Measurements from ENCODE around the gene MPDU1. TPM values are rescaled to one million over a fixed set of nuclear protein-coding genes. Genes with fewer than 3 reads are reported as not detected.

The MPDU1 gene
- total RNA-seq, 1 donor from 2014 or later, result 108 TPM

DNA sequence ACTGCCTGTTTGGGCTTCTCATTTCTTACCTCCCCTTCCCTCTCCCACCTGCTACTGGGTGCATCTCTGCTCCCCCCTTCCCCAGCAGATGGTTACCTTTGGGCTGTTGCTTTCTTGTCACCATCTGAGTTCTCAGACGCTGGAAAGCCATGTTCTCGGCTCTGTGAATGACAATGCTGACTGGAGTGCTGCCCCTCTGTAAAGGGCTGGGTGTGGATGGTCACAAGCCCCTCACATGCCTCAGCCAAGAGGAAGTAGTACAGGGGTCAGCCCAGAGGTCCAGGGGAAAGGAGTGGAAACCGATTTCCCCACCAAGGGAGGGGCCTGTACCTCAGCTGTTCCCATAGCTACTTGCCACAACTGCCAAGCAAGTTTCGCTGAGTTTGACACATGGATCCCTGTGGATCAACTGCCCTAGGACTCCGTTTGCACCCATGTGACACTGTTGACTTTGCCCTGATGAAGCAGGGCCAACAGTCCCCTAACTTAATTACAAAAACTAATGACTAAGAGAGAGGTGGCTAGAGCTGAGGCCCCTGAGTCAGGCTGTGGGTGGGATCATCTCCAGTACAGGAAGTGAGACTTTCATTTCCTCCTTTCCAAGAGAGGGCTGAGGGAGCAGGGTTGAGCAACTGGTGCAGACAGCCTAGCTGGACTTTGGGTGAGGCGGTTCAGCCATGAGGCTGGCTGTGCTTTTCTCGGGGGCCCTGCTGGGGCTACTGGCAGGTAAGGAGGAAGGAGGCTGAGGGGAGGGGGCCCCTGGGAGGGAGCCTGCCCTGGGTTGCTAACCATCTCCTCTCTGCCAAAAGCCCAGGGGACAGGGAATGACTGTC lies 4.4 kb upstream of the MPDU1 start, which contains the start of gene CD68:
Gene CD68, plus strand, starts transcription at position 638 of the 833 bp plus-strand sequence. Its CDS starts 40 bp downstream, at position 678.
- H3K27ac Mint-ChIP-seq, result peak within 1 kb of the TSS; percentile 86
- H3K9me3 Mint-ChIP-seq, result no peaks in the 10 kb centered on the region
- intact Hi-C loops (cut with micrococcal nuclease), result loop anchor here (2.0 kb wide), 1 partner anchor 18 kb away; the partner anchor contains the start of gene SENP3
- H3K36me3 Mint-ChIP-seq (ENCODE audit: low read depth), result peaks cover 69% of the 10 kb centered on the region
- peak; percentile 37 for DNase-seq (ENCODE audit: low spot score)
- no peaks in the 10 kb centered on the region for H3K27me3 Mint-ChIP-seq (ENCODE audit: insufficient read depth)
- H3K4me3 Mint-ChIP-seq, result peak within 1 kb of the TSS; percentile 76
- H3K4me1 Mint-ChIP-seq (ENCODE audit: low read depth), result peaks cover 81% of the 10 kb centered on the region

DNA sequence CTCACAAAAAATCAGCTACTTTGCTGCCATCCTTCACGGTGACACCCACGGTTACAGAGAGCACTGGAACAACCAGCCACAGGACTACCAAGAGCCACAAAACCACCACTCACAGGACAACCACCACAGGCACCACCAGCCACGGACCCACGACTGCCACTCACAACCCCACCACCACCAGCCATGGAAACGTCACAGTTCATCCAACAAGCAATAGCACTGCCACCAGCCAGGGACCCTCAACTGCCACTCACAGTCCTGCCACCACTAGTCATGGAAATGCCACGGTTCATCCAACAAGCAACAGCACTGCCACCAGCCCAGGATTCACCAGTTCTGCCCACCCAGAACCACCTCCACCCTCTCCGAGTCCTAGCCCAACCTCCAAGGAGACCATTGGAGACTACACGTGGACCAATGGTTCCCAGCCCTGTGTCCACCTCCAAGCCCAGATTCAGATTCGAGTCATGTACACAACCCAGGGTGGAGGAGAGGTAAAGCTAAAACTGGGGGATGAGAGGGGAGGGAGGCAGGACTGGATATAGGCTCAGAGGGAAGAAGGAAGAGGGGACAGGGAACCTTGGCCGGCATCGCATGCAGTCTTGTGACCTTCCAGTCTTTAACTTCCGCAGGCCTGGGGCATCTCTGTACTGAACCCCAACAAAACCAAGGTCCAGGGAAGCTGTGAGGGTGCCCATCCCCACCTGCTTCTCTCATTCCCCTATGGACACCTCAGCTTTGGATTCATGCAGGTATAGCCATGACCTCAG lies 3.6 kb upstream of the MPDU1 start:
- Mint-ChIP-seq H3K27me3 (ENCODE audit: insufficient read depth) (no peaks in the 10 kb centered on the region), H3K36me3 (ENCODE audit: low read depth) (peaks cover 64% of the 10 kb centered on the region), H3K4me3 (peak overlapping the region; percentile 76), H3K4me1 (ENCODE audit: low read depth) (peaks cover 80% of the 10 kb centered on the region), H3K27ac (peak overlapping the region; percentile 86), H3K9me3 (no peaks in the 10 kb centered on the region)
- intact Hi-C loops (cut with micrococcal nuclease), result loop anchor here (2.0 to 10.0 kb wide), 2 partner anchors 19 to 575 kb away; partner anchors contain the start of genes PER1 and SENP3
- no peak for DNase-seq (ENCODE audit: low spot score)

DNA sequence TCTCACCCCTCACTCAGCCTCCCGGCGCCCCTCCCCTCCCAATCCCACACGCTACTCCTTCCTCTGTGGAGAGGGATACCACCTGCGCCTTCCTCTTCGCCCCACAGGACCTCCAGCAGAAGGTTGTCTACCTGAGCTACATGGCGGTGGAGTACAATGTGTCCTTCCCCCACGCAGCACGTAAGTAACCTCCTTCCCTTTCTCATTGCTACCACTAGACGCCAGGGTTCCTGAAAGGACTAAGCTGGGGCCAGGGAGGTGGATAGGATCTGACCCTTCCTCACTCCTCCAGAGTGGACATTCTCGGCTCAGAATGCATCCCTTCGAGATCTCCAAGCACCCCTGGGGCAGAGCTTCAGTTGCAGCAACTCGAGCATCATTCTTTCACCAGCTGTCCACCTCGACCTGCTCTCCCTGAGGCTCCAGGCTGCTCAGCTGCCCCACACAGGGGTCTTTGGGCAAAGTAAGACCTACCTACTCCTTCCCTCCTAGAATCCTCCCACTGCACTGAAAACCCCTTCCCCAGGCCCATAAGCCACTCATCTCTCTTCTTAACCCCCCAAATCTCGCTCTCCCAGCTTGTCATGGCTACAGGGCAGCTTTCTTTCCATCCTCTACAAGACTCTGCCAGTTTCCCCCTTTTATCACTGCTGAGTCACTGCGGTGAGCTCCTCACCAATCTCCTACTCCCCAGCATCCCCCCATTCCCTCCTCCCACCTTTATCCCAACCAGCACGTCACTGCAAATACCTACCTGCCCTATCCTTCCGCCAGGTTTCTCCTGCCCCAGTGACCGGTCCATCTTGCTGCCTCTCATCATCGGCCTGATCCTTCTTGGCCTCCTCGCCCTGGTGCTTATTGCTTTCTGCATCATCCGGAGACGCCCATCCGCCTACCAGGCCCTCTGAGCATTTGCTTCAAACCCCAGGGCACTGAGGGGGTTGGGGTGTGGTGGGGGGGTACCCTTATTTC lies 2.8 kb upstream of the MPDU1 start:
- Mint-ChIP-seq H3K9me3 (no peaks in the 10 kb centered on the region), H3K36me3 (ENCODE audit: low read depth) (peaks cover 60% of the 10 kb centered on the region), H3K4me3 (peak overlapping the region; percentile 15), H3K27ac (peak overlapping the region; percentile 82), H3K27me3 (ENCODE audit: insufficient read depth) (no peaks in the 10 kb centered on the region), H3K4me1 (ENCODE audit: low read depth) (peaks cover 79% of the 10 kb centered on the region)
- intact Hi-C loops (cut with micrococcal nuclease), result loop anchor here (10.0 kb wide), 1 partner anchor 574 kb away; the partner anchor contains the start of gene PER1
- no peak for DNase-seq (ENCODE audit: low spot score)

DNA sequence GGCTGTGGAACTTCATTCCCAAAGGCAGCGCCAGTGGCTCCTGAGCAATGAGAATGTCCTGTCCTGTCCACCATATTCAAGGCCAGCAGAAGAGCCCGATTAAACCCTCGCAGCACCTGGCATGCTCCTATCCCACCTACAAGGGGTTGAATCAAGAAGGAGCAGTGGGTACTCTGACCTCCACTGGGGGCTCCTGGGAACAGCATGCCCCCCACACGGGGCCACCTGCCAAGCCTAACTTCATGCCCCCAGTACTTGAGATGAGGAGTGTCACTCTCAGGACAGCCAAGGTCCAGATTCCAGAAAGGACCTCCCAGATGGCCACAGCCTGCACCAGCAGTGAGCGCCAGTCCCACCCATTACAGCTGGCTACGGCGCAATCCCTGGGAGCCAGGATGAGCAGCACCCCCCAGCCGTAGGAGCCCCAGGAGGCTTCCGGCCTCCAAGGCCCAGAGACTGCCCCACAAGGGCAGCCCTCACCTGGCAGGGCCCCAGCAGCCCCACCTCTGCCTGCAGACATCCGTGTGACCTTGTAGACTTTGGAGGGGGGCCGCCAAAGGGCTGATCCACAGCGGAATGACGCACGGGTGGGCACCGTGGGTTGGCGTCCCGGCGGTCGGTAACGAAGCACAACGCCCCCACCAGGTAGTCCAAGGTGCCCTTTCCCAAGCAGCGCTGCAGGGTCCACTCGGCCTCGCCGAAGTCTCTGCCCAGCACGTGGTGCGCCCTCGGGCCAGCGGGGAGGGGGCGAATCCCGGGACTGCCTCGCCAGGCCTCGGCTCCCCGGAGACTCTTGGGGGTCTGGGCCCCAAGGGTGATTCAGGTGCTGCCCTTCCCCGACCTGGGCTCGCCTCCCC lies 1.0 kb upstream of the MPDU1 start:
- peaks cover 44% of the 10 kb centered on the region for H3K36me3 Mint-ChIP-seq (ENCODE audit: low read depth)
- no peaks in the 10 kb centered on the region for H3K9me3 Mint-ChIP-seq
- peak overlapping the region; percentile 68 for H3K27ac Mint-ChIP-seq
- peaks cover 63% of the 10 kb centered on the region for H3K4me1 Mint-ChIP-seq (ENCODE audit: low read depth)
- H3K27me3 Mint-ChIP-seq (ENCODE audit: insufficient read depth), result no peaks in the 10 kb centered on the region
- H3K4me3 Mint-ChIP-seq, result peak overlapping the region; percentile 98
- no peak for DNase-seq (ENCODE audit: low spot score)
- intact Hi-C loops (cut with micrococcal nuclease), result loop anchor here (1.0 to 10.0 kb wide), 4 partner anchors 10 to 572 kb away; partner anchors contain the start of genes PER1, POLR2A and SENP3

DNA sequence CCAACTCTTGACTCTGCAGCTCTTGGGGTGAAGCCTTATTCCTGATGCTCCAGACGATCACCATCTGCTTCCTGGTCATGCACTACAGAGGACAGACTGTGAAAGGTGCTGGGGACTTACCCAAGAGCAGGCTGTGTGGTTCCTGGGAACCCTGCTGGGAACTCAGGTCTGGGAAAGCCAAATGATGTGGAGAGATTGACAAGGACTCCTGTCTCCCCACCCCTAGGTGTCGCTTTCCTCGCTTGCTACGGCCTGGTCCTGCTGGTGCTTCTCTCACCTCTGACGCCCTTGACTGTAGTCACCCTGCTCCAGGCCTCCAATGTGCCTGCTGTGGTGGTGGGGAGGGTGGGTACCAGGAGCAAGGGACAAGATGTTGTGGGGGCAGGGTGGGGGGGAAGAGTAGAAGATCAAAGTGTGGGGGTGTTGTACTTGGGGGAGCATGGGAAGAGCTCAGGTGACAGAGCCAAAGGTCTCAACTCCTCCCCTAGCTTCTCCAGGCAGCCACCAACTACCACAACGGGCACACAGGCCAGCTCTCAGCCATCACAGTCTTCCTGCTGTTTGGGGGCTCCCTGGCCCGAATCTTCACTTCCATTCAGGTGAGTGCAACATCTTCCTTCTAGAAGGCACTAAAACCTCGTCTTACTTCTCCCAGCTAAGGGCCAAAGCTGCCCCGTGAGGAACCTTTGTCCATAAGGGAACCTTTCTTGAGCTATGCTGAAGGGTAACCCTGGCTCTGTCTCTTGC lies 3.2 kb downstream of the MPDU1 start:
- Mint-ChIP-seq H3K27me3 (ENCODE audit: insufficient read depth) (no peaks in the 10 kb centered on the region), H3K4me3 (no peak overlapping the region), H3K36me3 (ENCODE audit: low read depth) (peaks cover 32% of the 10 kb centered on the region), H3K4me1 (ENCODE audit: low read depth) (peaks cover 27% of the 10 kb centered on the region), H3K27ac (no peak overlapping the region), H3K9me3 (no peaks in the 10 kb centered on the region)
- no peak for DNase-seq (ENCODE audit: low spot score)
- intact Hi-C loops (cut with micrococcal nuclease), result loop anchor here (10.0 kb wide), 1 partner anchor 568 kb away; the partner anchor contains the start of gene PER1

DNA sequence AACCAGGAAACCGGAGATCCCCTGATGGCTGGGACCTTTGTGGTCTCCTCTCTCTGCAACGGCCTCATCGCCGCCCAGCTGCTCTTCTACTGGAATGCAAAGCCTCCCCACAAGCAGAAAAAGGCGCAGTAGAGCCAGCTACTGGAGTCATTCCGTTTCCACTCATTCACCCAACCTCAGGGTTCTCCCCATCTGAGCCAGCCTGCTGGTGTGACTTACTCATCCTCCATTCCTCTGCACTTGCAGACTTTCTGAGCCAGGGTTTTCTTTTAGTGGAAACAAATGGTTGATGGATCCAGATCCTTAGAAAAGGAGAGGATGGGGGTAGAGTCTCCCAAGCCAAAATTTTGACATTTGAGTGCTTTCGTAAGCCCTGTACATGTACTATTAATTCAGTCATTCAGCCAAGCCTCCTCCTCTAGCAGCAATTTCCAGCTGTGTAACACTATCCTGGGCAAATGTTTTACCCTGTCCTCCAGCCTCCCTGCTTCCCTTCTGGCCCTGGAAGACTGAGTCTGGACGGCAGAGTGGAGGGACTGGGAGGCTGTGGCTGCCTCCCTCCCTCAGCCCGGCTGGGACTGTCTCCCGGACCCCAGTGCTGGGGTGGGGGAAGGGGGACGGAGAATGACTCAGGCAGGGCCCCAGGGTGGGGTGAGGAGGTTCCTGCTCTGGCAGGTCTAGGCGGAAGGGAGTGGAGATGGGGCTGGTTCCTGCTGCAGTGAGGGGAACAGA lies 3.9 kb downstream of the MPDU1 start:
- Mint-ChIP-seq H3K36me3 (ENCODE audit: low read depth) (peaks cover 32% of the 10 kb centered on the region), H3K4me1 (ENCODE audit: low read depth) (peaks cover 21% of the 10 kb centered on the region), H3K9me3 (no peaks in the 10 kb centered on the region), H3K27me3 (ENCODE audit: insufficient read depth) (no peaks in the 10 kb centered on the region), H3K27ac (peak overlapping the region; percentile 36), H3K4me3 (no peak overlapping the region)
- DNase-seq (ENCODE audit: low spot score), result no peak
- intact Hi-C loops (cut with micrococcal nuclease), result loop anchor here (10.0 kb wide), 1 partner anchor 567 kb away; the partner anchor contains the start of gene PER1

DNA sequence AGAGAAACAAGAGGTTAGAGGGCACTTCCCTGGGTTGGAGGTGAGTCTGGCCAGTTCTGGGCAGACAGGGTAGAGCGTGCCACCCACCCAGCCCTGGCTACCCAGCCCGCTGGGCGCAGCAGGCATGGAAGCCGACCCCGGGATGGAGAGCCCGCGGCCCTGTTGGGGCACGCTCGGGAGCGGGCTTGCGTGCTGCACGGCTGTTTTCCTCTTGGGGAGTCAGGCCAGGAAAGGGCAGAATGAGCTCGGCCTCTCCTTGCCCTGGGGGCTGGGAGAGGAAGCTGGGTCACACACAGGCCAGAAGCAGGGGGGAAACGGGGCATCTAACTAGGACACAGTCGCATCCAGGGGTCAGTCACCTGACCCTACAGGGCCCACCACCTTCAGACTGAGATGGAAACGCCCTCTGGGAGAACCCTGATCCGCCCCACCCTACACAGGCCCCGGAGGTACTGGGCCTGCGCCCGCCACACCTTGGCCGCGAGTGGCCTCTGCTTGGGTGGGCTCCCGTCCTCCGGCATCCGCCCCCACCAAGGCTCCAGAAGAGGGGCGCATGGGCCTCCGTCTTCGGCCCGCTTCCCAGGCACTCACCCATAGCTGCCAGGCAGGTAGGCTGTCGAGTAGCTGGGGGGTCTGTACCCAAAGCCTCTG lies 5.0 kb downstream of the MPDU1 start:
- no peak overlapping the region for H3K4me3 Mint-ChIP-seq
- no peaks in the 10 kb centered on the region for H3K27me3 Mint-ChIP-seq (ENCODE audit: insufficient read depth)
- no peak for DNase-seq (ENCODE audit: low spot score)
- H3K9me3 Mint-ChIP-seq, result no peaks in the 10 kb centered on the region
- H3K27ac Mint-ChIP-seq, result no peak overlapping the region
- intact Hi-C loops (cut with micrococcal nuclease), result loop anchor here (10.0 kb wide), 1 partner anchor 566 kb away; the partner anchor contains the start of gene PER1
- peaks cover 40% of the 10 kb centered on the region for H3K36me3 Mint-ChIP-seq (ENCODE audit: low read depth)
- peaks cover 15% of the 10 kb centered on the region for H3K4me1 Mint-ChIP-seq (ENCODE audit: low read depth)

DNA sequence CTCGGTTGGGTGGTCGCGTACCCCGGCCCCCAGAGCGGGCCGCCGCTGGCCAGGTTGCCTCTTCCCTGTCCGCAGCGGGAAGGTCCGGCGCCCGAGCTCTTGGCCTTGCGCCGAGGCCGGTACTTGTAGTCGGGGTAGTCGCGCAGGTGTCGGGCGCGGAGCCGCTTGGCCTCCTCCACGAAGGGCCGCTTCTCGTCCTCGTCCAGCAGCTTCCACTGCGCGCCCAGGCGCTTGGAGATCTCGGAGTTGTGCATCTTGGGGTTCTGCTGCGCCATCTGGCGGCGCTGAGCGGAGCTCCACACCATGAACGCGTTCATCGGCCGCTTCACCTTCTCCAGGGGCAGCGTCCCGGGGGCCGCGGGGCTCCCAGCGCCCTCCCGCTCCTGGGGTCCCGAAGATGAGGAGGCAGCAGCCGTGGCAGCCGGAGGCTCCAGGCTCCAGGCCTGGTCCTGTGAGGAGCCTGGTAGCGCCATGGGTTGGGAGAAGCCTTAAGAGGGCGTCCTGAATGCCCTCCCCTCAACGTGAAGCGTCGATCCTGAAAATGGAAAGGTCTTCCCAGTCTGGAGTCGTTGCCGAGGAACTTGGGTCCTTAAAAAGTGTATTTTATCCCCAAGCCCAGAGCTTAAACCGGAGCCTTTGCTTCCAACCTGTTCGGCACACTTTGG lies 5.7 kb downstream of the MPDU1 start:
- peaks cover 15% of the 10 kb centered on the region for H3K4me1 Mint-ChIP-seq (ENCODE audit: low read depth)
- no peaks in the 10 kb centered on the region for H3K27me3 Mint-ChIP-seq (ENCODE audit: insufficient read depth)
- H3K36me3 Mint-ChIP-seq (ENCODE audit: low read depth), result peaks cover 44% of the 10 kb centered on the region
- H3K9me3 Mint-ChIP-seq, result no peaks in the 10 kb centered on the region
- DNase-seq (ENCODE audit: low spot score), result peak; percentile 52
- H3K27ac Mint-ChIP-seq, result no peak overlapping the region
- no peak overlapping the region for H3K4me3 Mint-ChIP-seq
- intact Hi-C loops (cut with micrococcal nuclease), result loop anchor here (10.0 kb wide), 1 partner anchor 565 kb away; the partner anchor contains the start of gene PER1

DNA sequence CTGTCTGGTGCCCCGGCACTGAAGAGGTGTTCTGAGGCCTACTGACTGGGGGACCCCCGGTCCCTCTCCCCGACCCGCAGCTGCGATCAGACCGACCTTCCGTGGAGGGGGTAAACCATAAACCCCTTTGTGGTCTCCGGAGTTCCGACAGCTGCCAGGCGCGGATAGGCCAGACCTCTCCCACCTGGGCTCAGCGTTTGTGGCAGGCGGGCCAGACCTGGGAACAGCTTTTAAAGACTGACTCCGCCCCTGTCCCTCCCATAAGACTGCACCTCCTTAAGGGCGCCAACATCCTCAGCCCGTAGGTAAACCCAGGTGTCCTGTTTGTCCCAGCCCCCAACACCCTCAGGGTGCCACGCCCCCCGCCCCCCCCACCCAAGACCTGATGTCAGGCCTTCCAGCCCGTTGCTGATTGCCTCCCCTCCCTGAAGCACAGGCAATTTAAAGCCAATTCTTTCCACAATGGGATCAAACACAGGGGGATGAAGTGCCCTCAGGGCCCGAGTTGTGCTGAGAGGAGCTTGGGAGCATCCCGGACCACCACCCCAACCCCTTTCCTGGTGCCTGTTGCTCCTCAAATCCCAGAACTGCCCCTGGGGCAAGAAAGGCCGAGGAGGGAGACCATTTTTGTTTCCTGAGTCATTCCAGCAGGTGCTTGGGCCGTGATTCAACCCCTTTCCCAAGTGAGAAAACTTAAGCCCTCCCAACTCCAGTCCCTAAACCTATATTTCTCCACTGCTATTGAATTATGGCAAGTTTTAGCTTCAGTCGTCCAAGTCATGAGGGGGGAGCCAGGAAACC lies 6.4 kb downstream of the MPDU1 start, which contains the start of gene SOX15:
Gene SOX15, minus strand, starts transcription at position 204 of the 801 bp plus-strand sequence. CDS start 418 bp downstream, outside the sequence.
- no peak within 1 kb of the TSS for H3K4me3 Mint-ChIP-seq
- H3K4me1 Mint-ChIP-seq (ENCODE audit: low read depth), result peaks cover 8% of the 10 kb centered on the region
- no peak within 1 kb of the TSS for H3K27ac Mint-ChIP-seq
- no peak for DNase-seq (ENCODE audit: low spot score)
- intact Hi-C loops (cut with micrococcal nuclease), result loop anchor here (10.0 kb wide), 1 partner anchor 565 kb away; the partner anchor contains the start of gene PER1
- H3K36me3 Mint-ChIP-seq (ENCODE audit: low read depth), result peaks cover 44% of the 10 kb centered on the region
- H3K27me3 Mint-ChIP-seq (ENCODE audit: insufficient read depth), result no peaks in the 10 kb centered on the region
- no peaks in the 10 kb centered on the region for H3K9me3 Mint-ChIP-seq
